H9 (cell line): ENCODE measurements around the gene TRPV4. TPM values are rescaled to one million over a fixed set of nuclear protein-coding genes. Genes with fewer than 3 reads are reported as not detected.

ENCODE experiments used
- DNase-seq: peaks from one replicate; pipeline ENCODE4 v3.0.0-alpha.2; 2017
- H2AFZ ChIP-seq: one replicate; pipeline ENCODE4 v1.6.1; 2013; ENCODE audit warnings: mild to moderate bottlenecking, low read length, control low read depth, moderate library complexity
- H2AK5ac ChIP-seq: 2 replicates; pipeline ENCODE4 v1.6.1; 2013; ENCODE audit warnings: low read length, control low read depth, mixed read lengths; ENCODE audit not compliant: insufficient read length
- H2BK120ac ChIP-seq: one replicate; pipeline ENCODE4 v1.6.1; 2013; ENCODE audit warnings: low read depth, mild to moderate bottlenecking, low read length, control low read depth, inconsistent platforms; ENCODE audit not compliant: poor library complexity, severe bottlenecking
- H2BK12ac ChIP-seq: 2 replicates; pipeline ENCODE4 v1.6.1; 2013; ENCODE audit warnings: low read length, control low read depth, mixed read lengths, low read depth; ENCODE audit not compliant: insufficient read length
- H2BK15ac ChIP-seq: 2 replicates; pipeline ENCODE4 v1.6.1; 2013; ENCODE audit warnings: low read depth, low read length, control low read depth
- H2BK20ac ChIP-seq: one replicate; pipeline ENCODE4 v1.6.1; 2013; ENCODE audit warnings: low read depth, mild to moderate bottlenecking, low read length, control low read depth, inconsistent platforms; ENCODE audit not compliant: poor library complexity, severe bottlenecking
- H2BK5ac ChIP-seq: 2 replicates; pipeline ENCODE4 v1.6.1; 2013; ENCODE audit warnings: low read length, control low read depth, mixed read lengths; ENCODE audit not compliant: insufficient read length
- H3K14ac ChIP-seq: 2 replicates; pipeline ENCODE4 v1.6.1; 2013; ENCODE audit warnings: low read length, control low read depth; ENCODE audit not compliant: insufficient read depth
- H3K18ac ChIP-seq: 2 replicates; pipeline ENCODE4 v1.6.1; 2013; ENCODE audit warnings: low read depth, mild to moderate bottlenecking, mixed read lengths, low read length, control low read depth; ENCODE audit not compliant: insufficient read length
- H3K23ac ChIP-seq: 2 replicates; pipeline ENCODE4 v1.6.1; 2013; ENCODE audit warnings: low read length, control low read depth, mixed read lengths, low read depth; ENCODE audit not compliant: insufficient read length
- H3K23me2 ChIP-seq: 2 replicates; pipeline ENCODE4 v1.6.1; 2013; ENCODE audit warnings: low read depth, mild to moderate bottlenecking, mixed read lengths, low read length, control low read depth; ENCODE audit not compliant: insufficient read length, poor library complexity, severe bottlenecking
- H3K27ac ChIP-seq: 2 replicates; pipeline ENCODE4 v1.5.1; 2013; ENCODE audit warnings: low read length, control low read depth, mixed read lengths, low read depth; ENCODE audit not compliant: insufficient read length
- H3K27me3 ChIP-seq: 2 replicates; pipeline ENCODE4 v1.6.1; 2013; ENCODE audit warnings: low read length, control low read depth, inconsistent platforms; ENCODE audit not compliant: insufficient read depth
- H3K4ac ChIP-seq: 2 replicates; pipeline ENCODE4 v1.6.1; 2013; ENCODE audit warnings: low read depth, mild to moderate bottlenecking, control low read depth, inconsistent platforms, low read length, moderate library complexity
- H3K4me1 ChIP-seq: 2 replicates; pipeline ENCODE4 v1.6.1; 2013; ENCODE audit warnings: low read length, control low read depth, inconsistent platforms; ENCODE audit not compliant: insufficient read depth
- H3K4me2 ChIP-seq: 2 replicates; pipeline ENCODE4 v1.6.1; 2013; ENCODE audit warnings: low read length, control low read depth, mixed read lengths; ENCODE audit not compliant: insufficient read length, insufficient read depth
- H3K56ac ChIP-seq: 2 replicates; pipeline ENCODE4 v1.6.1; 2013; ENCODE audit warnings: low read depth, mild to moderate bottlenecking, mixed read lengths, low read length, control low read depth; ENCODE audit not compliant: insufficient read length
- H3K79me1 ChIP-seq: 2 replicates; pipeline ENCODE4 v1.6.1; 2013; ENCODE audit warnings: low read depth, mild to moderate bottlenecking, moderate library complexity, low read length, control low read depth, inconsistent platforms; ENCODE audit not compliant: insufficient read depth, poor library complexity, severe bottlenecking
- H3K79me2 ChIP-seq: 2 replicates; pipeline ENCODE4 v1.6.1; 2013; ENCODE audit warnings: low read length, control low read depth, inconsistent platforms; ENCODE audit not compliant: insufficient read depth
- H3K9ac ChIP-seq: 2 replicates; pipeline ENCODE4 v1.6.1; 2013; ENCODE audit warnings: low read length, control low read depth, mixed read lengths; ENCODE audit not compliant: insufficient read length; ENCODE audit errors: extremely low read depth
- H3K9me3 ChIP-seq: one replicate; pipeline ENCODE4 v1.6.1; 2013; ENCODE audit warnings: low read depth, low read length, inconsistent platforms; ENCODE audit not compliant: control insufficient read depth
- H3T11ph ChIP-seq: one replicate; pipeline ENCODE4 v1.6.1; 2013; ENCODE audit warnings: mild to moderate bottlenecking, low read length, control low read depth, inconsistent platforms
- H4K20me1 ChIP-seq: one replicate; pipeline ENCODE4 v1.6.1; 2013; ENCODE audit not compliant: control insufficient read depth, insufficient read length, insufficient read depth
- H4K5ac ChIP-seq: 2 replicates; pipeline ENCODE4 v1.6.1; 2013; ENCODE audit warnings: low read depth, mild to moderate bottlenecking, mixed read lengths, low read length, control low read depth; ENCODE audit not compliant: insufficient read length
- H4K8ac ChIP-seq: replicated peaks from 2 replicates; pipeline ENCODE4 v1.6.1; 2013; ENCODE audit warnings: low read length, control low read depth, mixed read lengths, low read depth; ENCODE audit not compliant: insufficient read length
- H4K91ac ChIP-seq: 2 replicates; pipeline ENCODE4 v1.6.1; 2013; ENCODE audit warnings: low read depth, mild to moderate bottlenecking, moderate library complexity, mixed read lengths, low read length, control low read depth; ENCODE audit not compliant: insufficient read length
- H3K27ac Mint-ChIP-seq, 3 experiments: 2 replicates in 2 of 3; 3 replicates in 1 of 3; pipeline ENCODE4 v1.8.0; 2020 to 2021; ENCODE audit warnings: mixed read lengths in 3 of 3, mild to moderate bottlenecking in 1 of 3, moderate library complexity in 1 of 3
- H3K27me3 Mint-ChIP-seq: 2 replicates; pipeline ENCODE4 v1.8.0; 2021; ENCODE audit warnings: low read depth, mild to moderate bottlenecking, moderate library complexity, mixed read lengths
- H3K36me3 Mint-ChIP-seq, 3 experiments: 2 replicates in 2 of 3; 3 replicates in 1 of 3; pipeline ENCODE4 v1.8.0; 2020 to 2021; ENCODE audit warnings: low read depth in 3 of 3, mixed read lengths in 3 of 3; ENCODE audit not compliant: insufficient read depth in 1 of 3
- H3K4me1 Mint-ChIP-seq, 2 experiments: 2 replicates each; pipeline ENCODE4 v1.8.0; 2020; ENCODE audit warnings: mixed read lengths in 2 of 2
- H3K4me3 Mint-ChIP-seq, 2 experiments: 2 replicates in 1 of 2; 3 replicates in 1 of 2; pipeline ENCODE4 v1.8.0; 2020 to 2021; ENCODE audit warnings: mild to moderate bottlenecking in 2 of 2, mixed read lengths in 2 of 2, moderate library complexity in 1 of 2
- H3K9me3 Mint-ChIP-seq, 2 experiments: 2 replicates in 1 of 2; 3 replicates in 1 of 2; pipeline ENCODE4 v1.8.0; 2020; ENCODE audit warnings: mild to moderate bottlenecking in 2 of 2, mixed read lengths in 2 of 2, moderate library complexity in 1 of 2
- WGBS: extraction: QIAGEN DNeasy Blood & Tissue Kit; methylation state at CpG from one replicate; pipeline ENCODE4 v1.1.7; 2013; ENCODE audit warnings: missing lambda C conversion rate, low lambda C conversion rate, mixed read lengths; ENCODE audit not compliant: insufficient read length; ENCODE audit errors: extremely low coverage; 5-methylcytosine and 5-hydroxymethylcytosine counted together
- total RNA-seq: library from RNA; stranded (reverse); gene quantifications from 2 replicates; pipeline ENCODE4 v1.2.1, GENCODE V29; 2021
- TF ChIP-seq, protein P1 (sequence below): fragments of 200-600 bp; sonication (generic); conservative IDR thresholded peaks from 3 replicates; pipeline ENCODE4 v1.8.0; 2021; ENCODE audit warnings: antibody characterized with exemption, mild to moderate bottlenecking

TRPV4 gene
- total RNA-seq, 1 experiment from 2014 or later, result 4.9 TPM

DNA sequence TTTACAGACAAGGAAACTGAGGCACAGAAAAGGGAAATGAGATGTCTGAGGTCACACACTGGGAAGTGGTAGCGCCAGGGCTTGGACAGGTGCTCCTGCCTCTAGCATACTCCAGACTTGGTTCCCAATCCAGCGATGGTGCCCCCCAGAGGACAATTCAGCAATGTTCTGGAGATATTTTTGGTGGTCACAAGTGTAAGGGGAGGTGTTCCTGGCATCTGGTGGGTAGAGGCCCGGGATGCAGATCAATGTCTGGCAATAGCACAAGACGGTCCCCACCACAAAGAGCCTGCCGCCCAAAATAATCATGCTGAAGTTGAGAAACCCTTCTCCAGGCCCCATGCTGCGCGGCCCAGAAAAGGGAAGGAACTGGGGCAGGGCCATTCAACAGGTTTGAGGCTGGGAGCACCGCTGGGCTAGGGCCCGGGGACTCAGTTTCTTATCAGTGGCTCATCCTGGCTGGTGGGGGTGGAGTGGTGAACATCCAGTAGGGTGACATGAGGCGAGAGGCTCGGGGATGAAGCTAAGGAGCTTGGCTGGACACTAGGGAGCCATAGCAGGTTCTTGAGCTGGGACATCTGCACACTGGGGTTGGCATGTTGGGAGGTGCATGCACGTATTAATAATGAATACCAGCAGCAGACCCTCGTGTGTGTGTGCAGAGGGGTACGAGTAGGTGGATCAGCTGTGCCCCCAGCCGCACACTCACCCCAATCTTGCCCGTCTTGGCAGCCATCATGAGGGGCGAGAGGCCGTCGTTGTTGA, 35.1 kb downstream of the TRPV4 start:
- H3K9me3 Mint-ChIP-seq, result no peaks in the 10 kb centered on the region
- Histone ChIP-seq H2AK5ac (no peak overlapping the region), H2BK20ac (no peak overlapping the region), H3T11ph (no peak overlapping the region), H3K18ac (no peak overlapping the region), H2BK5ac (no peak overlapping the region), H3K27ac (no peak overlapping the region), H3K23ac (no peak overlapping the region), H4K8ac (no peak overlapping the region), H2BK12ac (no peak overlapping the region), H3K9ac (no peak overlapping the region), H3K4me2 (no peak overlapping the region), H3K56ac (no peak overlapping the region), H4K5ac (no peak overlapping the region), H3K4me1 (no peaks in the 10 kb centered on the region), H4K91ac (no peak overlapping the region), H2BK15ac (no peak overlapping the region), H3K79me2 (no peaks in the 10 kb centered on the region), H4K20me1 (peaks cover 2% of the 10 kb centered on the region), H3K27me3 (no peaks in the 10 kb centered on the region), H2AFZ (no peak overlapping the region), H3K9me3 (no peaks in the 10 kb centered on the region), H3K4ac (no peak overlapping the region), H2BK120ac (no peak overlapping the region), H3K79me1 (no peaks in the 10 kb centered on the region), H3K14ac (no peak overlapping the region; the same call in 1 of the 2 replicates), H3K23me2 (no peaks in the 10 kb centered on the region)
- no peaks in the 10 kb centered on the region for H3K27me3 Mint-ChIP-seq
- H3K27ac Mint-ChIP-seq, result no peak overlapping the region
- no peak overlapping the region for H3K4me3 Mint-ChIP-seq
- TF ChIP-seq, protein P1, sequence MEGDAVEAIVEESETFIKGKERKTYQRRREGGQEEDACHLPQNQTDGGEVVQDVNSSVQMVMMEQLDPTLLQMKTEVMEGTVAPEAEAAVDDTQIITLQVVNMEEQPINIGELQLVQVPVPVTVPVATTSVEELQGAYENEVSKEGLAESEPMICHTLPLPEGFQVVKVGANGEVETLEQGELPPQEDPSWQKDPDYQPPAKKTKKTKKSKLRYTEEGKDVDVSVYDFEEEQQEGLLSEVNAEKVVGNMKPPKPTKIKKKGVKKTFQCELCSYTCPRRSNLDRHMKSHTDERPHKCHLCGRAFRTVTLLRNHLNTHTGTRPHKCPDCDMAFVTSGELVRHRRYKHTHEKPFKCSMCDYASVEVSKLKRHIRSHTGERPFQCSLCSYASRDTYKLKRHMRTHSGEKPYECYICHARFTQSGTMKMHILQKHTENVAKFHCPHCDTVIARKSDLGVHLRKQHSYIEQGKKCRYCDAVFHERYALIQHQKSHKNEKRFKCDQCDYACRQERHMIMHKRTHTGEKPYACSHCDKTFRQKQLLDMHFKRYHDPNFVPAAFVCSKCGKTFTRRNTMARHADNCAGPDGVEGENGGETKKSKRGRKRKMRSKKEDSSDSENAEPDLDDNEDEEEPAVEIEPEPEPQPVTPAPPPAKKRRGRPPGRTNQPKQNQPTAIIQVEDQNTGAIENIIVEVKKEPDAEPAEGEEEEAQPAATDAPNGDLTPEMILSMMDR, result peak; percentile 59
- DNase-seq, result peak; percentile 73
- no CpG with 5 or more reads among the region's 19 CpGs for WGBS
- peaks cover 4 to 8% of the 10 kb centered on the region in 2 experiments; a peak in 3 of 4 replicates for H3K4me1 Mint-ChIP-seq
- H3K36me3 Mint-ChIP-seq, result peaks cover 0 to 9% (median 0%) of the 10 kb centered on the region in 3 experiments; a peak in 1 of 7 replicates
